CD14-positive monocyte (primary cell): ENCODE measurements around the gene CDC42EP4. TPM values are rescaled to one million over a fixed set of nuclear protein-coding genes. Genes with fewer than 3 reads are reported as not detected.

Source experiments
- DNase-seq, 3 donors: peaks; one replicate each; pipeline ENCODE4 v3.0.0-alpha.2; 2011 to 2022
- H2AFZ ChIP-seq: 2 replicates; pipeline ENCODE4 v1.6.0; 2012; ENCODE audit warnings: mild to moderate bottlenecking, low read depth, low read length, inconsistent platforms; ENCODE audit not compliant: insufficient read depth, poor library complexity, severe bottlenecking
- H3K27ac ChIP-seq, 2 donors: 1 replicate in 1 of 2; 2 replicates in 1 of 2; pipeline ENCODE4 v1.5.1; 2012 to 2013; ENCODE audit warnings: low read length in 2 of 2, control low read depth in 1 of 2, inconsistent platforms in 1 of 2, low read depth in 1 of 2, mild to moderate bottlenecking in 1 of 2
- H3K27me3 ChIP-seq, 2 donors: one replicate each; pipeline versions ENCODE4 v1.6.0 to v1.6.1; 2011 to 2013; ENCODE audit warnings: low read length in 2 of 2; ENCODE audit not compliant: control insufficient read depth in 2 of 2, insufficient read depth in 2 of 2
- H3K36me3 ChIP-seq, 2 donors: replicated peaks in 1 of 2; 1 replicate in 1 of 2; 2 replicates in 1 of 2; pipeline versions ENCODE4 v1.5.1 to v1.6.1; 2012 to 2013; ENCODE audit warnings: low read length in 2 of 2, control low read depth in 1 of 2, inconsistent platforms in 1 of 2, mild to moderate bottlenecking in 1 of 2; ENCODE audit not compliant: insufficient read depth in 2 of 2, control insufficient read depth in 1 of 2
- H3K4me1 ChIP-seq, 2 donors: 1 replicate in 1 of 2; 2 replicates in 1 of 2; pipeline versions ENCODE4 v1.5.1 to v1.6.1; 2012 to 2013; ENCODE audit warnings: low read length in 2 of 2, control low read depth in 1 of 2, inconsistent platforms in 1 of 2, mild to moderate bottlenecking in 1 of 2, moderate library complexity in 1 of 2; ENCODE audit not compliant: insufficient read depth in 2 of 2, control insufficient read depth in 1 of 2
- H3K4me2 ChIP-seq: replicated peaks from 2 replicates; pipeline ENCODE3; 2012; ENCODE audit warnings: low read length, moderate library complexity, mild to moderate bottlenecking; ENCODE audit not compliant: poor library complexity, severe bottlenecking; ENCODE audit errors: extremely low read depth
- H3K4me3 ChIP-seq, 3 experiments: fragments of 200-600 bp in 1 of 3; sonication (generic) in 1 of 3; replicated peaks in 1 of 3; 1 replicate in 2 of 3; 2 replicates in 1 of 3; pipeline ENCODE4 v1.5.1; 2011 to 2013; ENCODE audit warnings: low read length in 3 of 3, mild to moderate bottlenecking in 3 of 3, control low read depth in 2 of 3, low read depth in 2 of 3, inconsistent platforms in 1 of 3, moderate library complexity in 1 of 3
- H3K79me2 ChIP-seq: 2 replicates; pipeline ENCODE4 v1.6.0; 2012; ENCODE audit warnings: mild to moderate bottlenecking, control low read depth, inconsistent platforms, low read length, moderate library complexity; ENCODE audit not compliant: insufficient read depth
- H3K9ac ChIP-seq: 2 replicates; pipeline ENCODE4 v1.6.0; 2017; ENCODE audit warnings: low read length, mild to moderate bottlenecking; ENCODE audit not compliant: insufficient read depth, poor library complexity, severe bottlenecking
- H3K9me3 ChIP-seq, 2 donors: replicated peaks in 1 of 2; 1 replicate in 1 of 2; 2 replicates in 1 of 2; pipeline versions ENCODE4 v1.5.1 to v1.6.1; 2012 to 2013; ENCODE audit warnings: low read length in 2 of 2, control low read depth in 1 of 2; ENCODE audit not compliant: control insufficient read depth in 1 of 2, insufficient read depth in 1 of 2
- H4K20me1 ChIP-seq: 2 replicates; pipeline ENCODE4 v1.6.0; 2012; ENCODE audit warnings: mild to moderate bottlenecking, low read length, control low read depth, moderate library complexity; ENCODE audit not compliant: insufficient read depth
- H3K27ac Mint-ChIP-seq, 7 donors: one replicate each; pipeline ENCODE4 v1.8.0; 2020; ENCODE audit warnings: mild to moderate bottlenecking in 7 of 7, mixed read lengths in 7 of 7, moderate library complexity in 6 of 7, inconsistent platforms in 2 of 7
- H3K27me3 Mint-ChIP-seq, 3 donors: one replicate each; pipeline ENCODE4 v1.8.0; 2021 to 2022; ENCODE audit warnings: low read depth in 3 of 3, mild to moderate bottlenecking in 3 of 3, mixed read lengths in 3 of 3, moderate library complexity in 3 of 3, inconsistent platforms in 1 of 3
- H3K36me3 Mint-ChIP-seq, 2 donors: one replicate each; pipeline ENCODE4 v1.8.0; 2020; ENCODE audit warnings: mixed read lengths in 2 of 2, inconsistent platforms in 1 of 2, mild to moderate bottlenecking in 1 of 2
- H3K4me1 Mint-ChIP-seq: one replicate; pipeline ENCODE4 v1.8.0; 2020; ENCODE audit warnings: mild to moderate bottlenecking, mixed read lengths
- H3K4me3 Mint-ChIP-seq, 2 donors: one replicate each; pipeline ENCODE4 v1.8.0; 2020; ENCODE audit warnings: mild to moderate bottlenecking in 2 of 2, mixed read lengths in 2 of 2, moderate library complexity in 1 of 2
- H3K9me3 Mint-ChIP-seq, 7 donors: one replicate each; pipeline ENCODE4 v1.8.0; 2020 to 2022; ENCODE audit warnings: mixed read lengths in 7 of 7, mild to moderate bottlenecking in 6 of 7, moderate library complexity in 6 of 7, inconsistent platforms in 2 of 7
- WGBS: methylation state at CpG from one replicate; pipeline ENCODE4 v1.1.5; 2013; ENCODE audit warnings: missing lambda C conversion rate; ENCODE audit not compliant: insufficient coverage; 5-methylcytosine and 5-hydroxymethylcytosine counted together
- intact Hi-C, 2 donors: fragments of 100-400 bp; cut with micrococcal nuclease; formaldehyde crosslinking; loops; one replicate each; pipeline versions ENCODE4 v1.15.0 to v1.15.1; 2023
- polyA minus RNA-seq: library from RNA; depleted of rRNA, polyadenylated mRNA; stranded (reverse); fragments of >200 nt; gene quantifications from 2 replicates; pipeline ENCODE4 v1.2.3, GENCODE V29; 2012
- polyA plus RNA-seq, 3 donors: library from polyadenylated mRNA; depleted of rRNA in 1 of 3; unstranded in 2 of 3; stranded (reverse) in 1 of 3; fragments of 300-500 nt in 2 of 3; fragments of >200 nt in 1 of 3; fragmentation: Illumina TruSeq in 2 of 3; gene quantifications; 1 replicate in 2 of 3; 2 replicates in 1 of 3; pipeline ENCODE4 v1.2.3, GENCODE V29; 2012 to 2021
- total RNA-seq, 12 experiments: library from RNA in 1 of 12; stranded (reverse) in 1 of 12; fragments of 120-200 nt in 1 of 12; gene quantifications; one replicate each; pipeline ENCODE4 v1.2.4 and lab custom pipeline; 2013 to 2026; ENCODE audit warnings: mixed read lengths in 6 of 12, inconsistent platforms in 1 of 12
- TF ChIP-seq, protein P1 (sequence below): fragments of 200-600 bp; IDR thresholded peaks from one replicate; pipeline ENCODE4 v1.8.0; 2022; ENCODE audit warnings: antibody characterized with exemption, mild to moderate bottlenecking

CDC42EP4 gene
- total RNA-seq (2013) = 16.7 TPM
- 10 to 100 TPM in 1 of 3 donors, 1 to 10 TPM in 2; 6.4 to 12.7 (median 6.6) TPM for polyA plus RNA-seq
- polyA minus RNA-seq = 21.0 and 25.5 TPM in 2 replicates
- 9.8 to 99.4 (median 42.6) reads per million in 11 experiments for total RNA-seq (lab: John Stamatoyannopoulos, UW)

DNA sequence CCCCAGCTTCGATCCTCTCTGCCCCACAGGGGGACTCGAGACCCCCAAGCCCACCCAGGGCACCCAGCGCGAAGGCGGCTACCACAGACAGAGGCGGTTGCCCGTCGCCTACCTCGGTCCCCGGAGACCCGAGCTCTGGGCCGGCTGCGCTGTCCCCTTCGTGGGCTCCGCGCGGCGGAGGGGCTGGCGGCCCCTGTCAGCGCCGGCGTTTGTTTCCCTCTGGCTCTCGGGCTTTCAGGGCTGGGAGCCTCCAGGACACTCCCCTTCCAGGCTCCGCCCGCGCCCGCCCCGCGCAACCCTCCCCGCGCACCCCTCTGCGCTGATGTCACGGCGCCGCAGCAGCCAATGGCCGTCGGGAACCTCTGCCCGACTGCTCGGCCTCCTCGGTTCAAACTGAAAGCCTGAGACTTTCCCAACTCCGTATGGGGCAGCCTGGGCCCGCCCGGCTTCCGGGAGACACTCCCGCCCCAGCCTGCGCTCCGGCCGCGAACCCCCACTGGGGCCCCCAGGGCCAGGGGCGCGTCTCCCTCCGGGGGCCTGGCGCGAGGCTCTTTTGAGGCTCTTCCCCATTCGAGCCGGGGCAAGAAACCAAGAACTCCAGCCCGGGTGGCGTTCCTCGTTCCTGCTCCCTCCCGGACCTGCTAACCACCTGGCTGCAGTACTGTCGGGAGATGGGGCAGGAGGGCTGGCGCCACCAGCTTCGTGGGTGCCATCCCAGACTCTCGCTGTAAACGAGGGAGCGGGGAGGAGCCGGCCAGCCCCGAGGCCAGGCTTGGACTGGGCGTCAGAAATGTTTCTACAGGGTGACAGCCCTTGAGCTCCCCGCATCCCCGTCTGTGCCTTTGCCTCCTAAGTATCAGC lies at the start of gene CDC42EP4:
TSS of gene CDC42EP4 (minus strand) at position 221 of the 861 bp plus-strand sequence. CDS start 25,501 bp downstream, outside the sequence.
- peaks cover 0 to 3% (median 0%) of the 10 kb centered on the region in 3 donors for H3K27me3 Mint-ChIP-seq
- H3K4me1 Mint-ChIP-seq = peaks cover 34% of the 10 kb centered on the region
- Histone ChIP-seq H3K27me3 (no peaks in the 10 kb centered on the region), H4K20me1 (peaks cover 24% of the 10 kb centered on the region), H3K27ac (peak within 1 kb of the TSS; percentile 56 to 85), H3K4me2 (peak within 1 kb of the TSS; percentile 99), H3K9ac (peak within 1 kb of the TSS; percentile 84), H3K79me2 (peaks cover 38% of the 10 kb centered on the region), H3K36me3 (no peaks in the 10 kb centered on the region), H3K4me3 (peak within 1 kb of the TSS; percentile 64 to 99 (median 99)), H2AFZ (peak within 1 kb of the TSS; percentile 92), H3K4me1 (peaks cover 25 to 38% of the 10 kb centered on the region in 2 donors), H3K9me3 (no peaks in the 10 kb centered on the region)
- peak within 1 kb of the TSS; percentile 95 to 96 for H3K4me3 Mint-ChIP-seq
- DNase-seq = peak; percentile 87 to 89 (median 88)
- no peaks in the 10 kb centered on the region for H3K36me3 Mint-ChIP-seq
- H3K9me3 Mint-ChIP-seq = no peaks in the 10 kb centered on the region
- intact Hi-C loops = loop anchor here in 1 of 2 donors (2.0 to 5.0 kb wide), 2 partner anchors 29 to 55 kb away; no protein-coding TSS in a partner anchor
- 2% methylated on average over 71 of the region's 71 CpGs for WGBS
- TF ChIP-seq, protein P1, sequence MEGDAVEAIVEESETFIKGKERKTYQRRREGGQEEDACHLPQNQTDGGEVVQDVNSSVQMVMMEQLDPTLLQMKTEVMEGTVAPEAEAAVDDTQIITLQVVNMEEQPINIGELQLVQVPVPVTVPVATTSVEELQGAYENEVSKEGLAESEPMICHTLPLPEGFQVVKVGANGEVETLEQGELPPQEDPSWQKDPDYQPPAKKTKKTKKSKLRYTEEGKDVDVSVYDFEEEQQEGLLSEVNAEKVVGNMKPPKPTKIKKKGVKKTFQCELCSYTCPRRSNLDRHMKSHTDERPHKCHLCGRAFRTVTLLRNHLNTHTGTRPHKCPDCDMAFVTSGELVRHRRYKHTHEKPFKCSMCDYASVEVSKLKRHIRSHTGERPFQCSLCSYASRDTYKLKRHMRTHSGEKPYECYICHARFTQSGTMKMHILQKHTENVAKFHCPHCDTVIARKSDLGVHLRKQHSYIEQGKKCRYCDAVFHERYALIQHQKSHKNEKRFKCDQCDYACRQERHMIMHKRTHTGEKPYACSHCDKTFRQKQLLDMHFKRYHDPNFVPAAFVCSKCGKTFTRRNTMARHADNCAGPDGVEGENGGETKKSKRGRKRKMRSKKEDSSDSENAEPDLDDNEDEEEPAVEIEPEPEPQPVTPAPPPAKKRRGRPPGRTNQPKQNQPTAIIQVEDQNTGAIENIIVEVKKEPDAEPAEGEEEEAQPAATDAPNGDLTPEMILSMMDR = no peak
- H3K27ac Mint-ChIP-seq = peak within 1 kb of the TSS; percentile 87 to 94 (median 91)

DNA sequence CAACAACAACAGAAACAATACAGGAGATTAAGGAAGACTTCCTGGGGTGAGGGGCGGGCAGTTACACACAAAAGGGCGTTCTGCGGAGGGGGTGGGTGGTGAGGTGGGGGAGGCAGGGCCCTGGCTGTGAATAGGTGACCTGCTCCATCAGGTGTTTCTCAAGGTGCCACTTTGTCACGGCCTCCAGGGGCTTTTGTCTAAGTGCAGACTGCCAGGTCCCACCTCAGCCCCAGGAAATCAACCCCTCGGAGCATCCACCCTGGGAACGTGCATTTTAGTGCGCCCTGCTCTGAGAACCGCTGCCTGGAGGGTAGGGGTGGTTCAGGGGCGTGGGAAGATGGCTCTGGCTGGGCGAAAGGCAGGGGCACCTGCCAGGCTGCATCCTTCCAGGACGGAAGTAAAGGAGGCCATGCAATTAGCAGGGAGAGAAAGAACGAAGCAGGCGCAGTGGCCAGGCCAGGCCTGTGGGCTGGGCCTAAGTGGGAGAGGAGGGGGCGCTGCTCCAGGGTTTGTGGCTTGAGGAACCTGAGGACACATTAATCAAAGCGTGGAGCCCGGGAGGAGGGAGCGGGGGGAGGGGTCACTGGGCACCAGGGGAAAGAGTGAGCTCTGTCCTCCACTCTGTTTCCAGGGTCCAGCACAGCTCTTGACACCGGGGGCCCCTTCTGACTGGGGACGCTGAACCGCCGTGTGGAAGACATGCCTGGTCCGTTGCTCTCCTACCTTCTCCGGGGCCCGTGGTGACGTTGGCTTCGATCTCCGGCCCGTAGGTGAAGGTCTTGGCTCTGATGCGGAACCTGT lies 49.4 kb upstream of the CDC42EP4 start:
- H3K27me3 Mint-ChIP-seq = peaks cover 0 to 6% (median 2%) of the 10 kb centered on the region in 3 donors

More for the DNA sequence above, 49.4 kb upstream of the CDC42EP4 start:
- no peaks in the 10 kb centered on the region for H4K20me1 ChIP-seq
- H3K4me3 Mint-ChIP-seq = no peak overlapping the region
- H2AFZ ChIP-seq = no peak overlapping the region
- no peak overlapping the region for H3K9ac ChIP-seq
- no peak overlapping the region for H3K27ac ChIP-seq
- TF ChIP-seq, protein P1 = no peak
- no peaks in the 10 kb centered on the region for H3K79me2 ChIP-seq
- WGBS = 84% methylated on average over 24 of the region's 29 CpGs
- peaks cover 0 to 2% (median 0%) of the 10 kb centered on the region in 7 donors for H3K9me3 Mint-ChIP-seq
- H3K36me3 Mint-ChIP-seq = no peaks in the 10 kb centered on the region
- H3K27ac Mint-ChIP-seq = no peak overlapping the region
- H3K9me3 ChIP-seq = no peaks in the 10 kb centered on the region
- H3K4me2 ChIP-seq = no peak overlapping the region
- no peak overlapping the region for H3K4me3 ChIP-seq
- H3K27me3 ChIP-seq = no peaks in the 10 kb centered on the region
- H3K36me3 ChIP-seq = no peaks in the 10 kb centered on the region
- intact Hi-C loops = no loop called here
- no peaks in the 10 kb centered on the region for H3K4me1 ChIP-seq
- DNase-seq = no peak
- H3K4me1 Mint-ChIP-seq = peaks cover 2% of the 10 kb centered on the region
